Globus pallidus (tissue), 1 donor: Measurements from ENCODE around the gene FCRL2.
"Not testable (repeated sequence)": the region's sequence is repeated elsewhere in the genome, so short reads cannot be mapped to it uniquely, and the experiment has no call there.

Experiments
- DNase-seq: peaks from one replicate; pipeline ENCODE4 v3.0.0-alpha.2; 2015; ENCODE audit warnings: low spot score

FCRL2 gene

DNA sequence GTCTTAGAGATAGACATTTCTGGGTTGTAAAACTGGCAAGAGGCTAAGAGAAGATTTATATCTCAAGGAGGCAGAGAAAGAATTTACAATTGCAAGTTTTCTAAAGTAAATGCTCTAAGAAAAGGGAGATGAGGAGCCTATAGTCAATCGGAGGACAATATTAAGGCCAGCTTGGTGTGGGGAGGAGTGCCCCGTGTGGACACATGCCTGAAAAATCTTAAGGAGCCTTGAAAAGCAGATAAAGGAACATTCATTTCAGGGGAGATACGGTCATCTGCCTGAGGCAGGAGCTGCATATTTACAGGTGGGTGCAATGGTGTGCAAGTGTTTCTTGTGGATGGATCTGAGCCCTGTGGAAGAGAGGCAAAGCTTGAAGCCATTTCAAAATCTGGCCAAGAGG, 25.6 kb downstream of the FCRL2 start:
- no peak for DNase-seq

GRCh38 chr1:157748262-157748817, 28.6 kb downstream of the FCRL2 start:
- DNase-seq: no peak

DNA sequence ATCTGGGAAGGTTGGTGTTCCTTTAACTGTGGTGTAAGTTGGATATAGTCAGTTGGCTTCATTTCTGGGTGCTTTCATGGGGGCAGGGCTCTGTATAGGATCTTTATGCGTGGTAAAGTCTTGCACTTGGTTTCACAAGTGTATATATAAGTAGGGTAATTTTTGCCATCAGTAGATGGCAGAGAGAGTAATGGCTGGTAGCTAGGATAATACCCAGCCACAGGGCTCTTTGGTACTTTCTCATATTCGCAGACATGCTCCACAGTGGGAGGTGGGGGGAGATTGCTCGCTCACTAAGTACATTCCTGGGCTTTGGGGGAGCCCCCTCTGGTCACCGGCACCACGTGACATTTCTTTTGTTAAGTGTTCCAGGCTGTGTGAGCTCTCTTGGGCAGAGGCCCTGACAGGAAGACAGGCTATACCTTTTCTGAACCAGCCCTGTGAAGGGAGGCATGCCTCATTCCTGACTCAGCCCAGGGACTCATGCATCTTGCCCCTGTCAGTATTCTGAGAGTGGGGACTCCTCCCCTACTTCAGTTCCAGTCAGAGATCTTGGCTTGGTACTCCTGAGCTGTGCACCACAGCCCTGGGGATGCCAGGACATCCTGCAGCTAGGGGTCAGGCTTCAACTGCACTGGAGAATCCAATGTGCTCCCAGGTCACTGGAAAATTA, 37.6 kb downstream of the FCRL2 start:
- no peak for DNase-seq

GRCh38 chr1:157735991-157736390, 40.9 kb downstream of the FCRL2 start:
- DNase-seq: not testable (repeated sequence)

DNA sequence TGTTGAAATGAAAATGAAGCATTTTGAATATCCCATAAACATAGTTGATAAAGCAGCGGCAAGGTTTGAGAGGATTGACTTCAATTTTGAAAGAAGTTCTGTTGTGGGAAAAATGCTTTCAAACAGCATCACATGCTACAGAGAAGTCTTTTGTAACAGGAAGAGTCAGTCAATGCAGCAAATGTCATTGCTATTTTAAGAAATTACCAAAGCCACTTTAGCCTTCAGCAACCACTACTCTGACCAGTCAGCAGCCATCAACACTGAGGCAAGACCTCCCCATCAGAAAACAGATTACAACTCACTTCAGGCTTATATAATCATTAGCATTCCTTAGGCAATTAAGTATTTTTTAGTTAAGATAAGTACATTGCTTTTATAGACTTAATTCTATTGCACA, 42.6 kb downstream of the FCRL2 start:
- DNase-seq: peak; percentile 30

DNA sequence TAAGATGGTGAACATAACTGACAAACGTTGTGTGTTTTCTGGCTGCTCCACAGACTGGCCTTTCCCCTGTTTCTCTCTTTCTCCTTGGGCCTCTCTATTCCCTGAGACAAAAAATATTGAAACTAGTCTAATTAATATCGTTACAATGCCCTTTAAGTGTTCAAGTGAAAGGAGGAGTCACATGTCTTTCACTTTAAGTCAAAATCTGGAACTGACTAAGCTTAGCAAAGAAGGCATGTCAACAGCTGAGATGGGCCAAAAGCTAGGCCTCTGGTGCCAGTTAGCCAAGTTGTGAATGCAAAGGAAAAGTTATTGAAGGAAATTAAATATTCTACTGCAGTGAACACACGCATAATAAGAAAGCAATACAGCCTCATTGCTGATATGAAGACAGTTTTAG, 44.2 kb downstream of the FCRL2 start:
- DNase-seq: no peak

DNA sequence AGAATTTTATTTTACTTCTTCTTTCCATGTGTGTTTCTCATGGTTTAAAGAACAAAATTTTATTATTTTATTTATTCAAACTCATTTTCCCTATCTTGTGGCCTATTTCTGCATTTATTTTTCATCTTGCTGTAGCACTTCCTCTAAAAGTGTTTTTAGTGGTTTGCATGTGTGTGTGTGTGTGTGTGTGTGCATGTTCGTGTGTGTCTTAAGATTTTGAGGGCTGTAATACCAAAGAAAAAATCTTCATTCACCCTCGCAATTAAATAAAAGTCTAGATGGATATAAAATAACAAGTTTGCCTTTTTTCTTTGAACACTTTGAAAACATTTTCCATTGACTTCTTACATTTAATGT, 51.7 kb downstream of the FCRL2 start:
- DNase-seq: no peak

- DNase-seq: no peak
Measured at GRCh38 chr1:157724537-157725220, 52.3 kb downstream of the FCRL2 start.

DNA sequence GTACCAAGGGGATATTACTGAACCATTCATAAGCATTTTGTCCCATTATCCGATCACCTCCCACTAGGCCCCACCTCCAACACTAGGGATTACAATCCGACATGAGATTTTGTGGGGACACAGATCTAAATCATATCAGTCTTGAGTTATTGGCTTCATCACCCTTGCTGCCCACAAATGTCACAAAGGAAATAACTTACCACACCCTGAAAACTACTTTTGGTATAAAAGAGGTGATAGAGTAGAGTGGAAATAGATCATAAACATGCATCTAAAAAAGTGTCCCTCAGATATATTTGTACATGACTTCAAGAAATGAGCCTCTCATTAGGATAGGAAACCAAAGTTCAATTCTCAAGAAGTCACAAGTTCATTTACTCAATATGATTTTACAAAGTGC, 53.8 kb downstream of the FCRL2 start:
- DNase-seq: no peak

GRCh38 chr1:157721985-157722384, 54.9 kb downstream of the FCRL2 start:
- no peak for DNase-seq

GRCh38 chr1:157715736-157716135, 61.2 kb downstream of the FCRL2 start:
- DNase-seq: no peak

DNA sequence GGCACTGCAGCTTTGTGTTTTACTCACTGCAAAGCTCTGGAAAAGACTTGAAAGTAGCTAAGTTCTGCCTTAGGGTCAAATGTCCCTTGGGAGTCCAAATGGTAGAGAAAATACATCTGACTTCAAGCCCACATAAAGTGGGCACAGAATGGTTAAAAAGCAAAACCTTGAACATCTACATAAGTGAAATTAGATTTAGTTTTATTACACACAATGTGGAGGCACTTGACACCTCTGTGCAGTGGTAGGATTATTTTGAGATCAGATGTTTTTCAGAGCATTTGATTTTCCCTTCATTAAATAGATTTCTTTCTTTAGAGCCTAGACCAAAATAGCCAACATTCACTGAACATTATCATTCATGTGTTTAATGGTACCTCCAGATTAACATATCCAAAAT, 65.1 kb downstream of the FCRL2 start:
- DNase-seq: no peak

- no peak for DNase-seq
Measured at GRCh38 chr1:157704878-157705277, 72.1 kb downstream of the FCRL2 start.

- no peak for DNase-seq
Measured at GRCh38 chr1:157703981-157704380, 73.0 kb downstream of the FCRL2 start.

- no peak for DNase-seq
Measured at GRCh38 chr1:157702308-157702825, 74.6 kb downstream of the FCRL2 start.

GRCh38 chr1:157700732-157701131, 76.2 kb downstream of the FCRL2 start, which contains the start of gene FCRL3:
FCRL3 (minus strand) TSS chr1:157700769; CDS start chr1:157700489, 280 bp downstream.
- DNase-seq: no peak

DNA sequence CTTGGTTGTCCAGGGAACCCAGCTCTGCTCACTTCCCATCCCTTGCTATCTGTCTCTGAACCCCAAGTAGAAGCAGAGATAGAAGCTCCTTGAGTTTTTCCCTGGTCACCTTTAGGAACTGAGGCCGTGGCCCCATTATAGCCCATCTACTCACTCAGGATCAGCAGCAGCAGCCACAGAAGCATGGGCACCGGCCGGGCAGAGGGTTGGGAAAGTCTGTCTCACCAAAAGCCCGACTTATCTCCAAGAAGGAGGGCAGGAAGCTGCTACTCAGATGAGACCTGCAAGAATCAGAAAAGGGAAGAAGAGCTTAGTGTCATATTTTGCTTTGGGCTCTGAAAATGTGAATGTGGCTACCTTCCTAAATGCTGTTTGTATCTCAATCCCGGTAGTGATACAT, 76.6 kb downstream of the FCRL2 start:
- no peak for DNase-seq

- DNase-seq: no peak
Measured at GRCh38 chr1:157697781-157698569, 79.0 kb downstream of the FCRL2 start.

- no peak for DNase-seq
Measured at GRCh38 chr1:157696966-157697628, 79.8 kb downstream of the FCRL2 start.
